Uterus (tissue), 4 donors: ENCODE data around the gene REPS1. TPM values are rescaled to one million over a fixed set of nuclear protein-coding genes. Genes with fewer than 3 reads are reported as not detected.
"Not testable (repeated sequence)": the region's sequence is repeated elsewhere in the genome, so short reads cannot be mapped to it uniquely, and the experiment has no call there.

Experiments
- DNase-seq, 2 donors: peaks; one replicate each; pipeline ENCODE4 v3.0.0-alpha.2; 2019 to 2020
- H3K27ac ChIP-seq, 2 donors: fragments of 200-600 bp; sonication (generic); 1 replicate in 1 of 2; 2 replicates in 1 of 2; pipeline ENCODE4 v1.5.1; 2016 to 2018
- H3K27me3 ChIP-seq, 2 donors: fragments of 200-600 bp; sonication (generic); one replicate each; pipeline ENCODE4 v1.5.1; 2018 to 2019; ENCODE audit warnings: control low read depth in 1 of 2
- H3K36me3 ChIP-seq, 2 donors: fragments of 200-600 bp; sonication (generic); one replicate each; pipeline ENCODE4 v1.5.1; 2019; ENCODE audit warnings: control low read depth in 1 of 2
- H3K4me1 ChIP-seq, 2 donors: fragments of 200-600 bp; sonication (generic); one replicate each; pipeline ENCODE4 v1.5.1; 2018 to 2019; ENCODE audit warnings: control low read depth in 1 of 2
- H3K4me3 ChIP-seq, 2 donors: fragments of 200-600 bp; sonication (generic); 1 replicate in 1 of 2; 2 replicates in 1 of 2; pipeline ENCODE4 v1.5.1; 2018 to 2019; ENCODE audit warnings: mild to moderate bottlenecking in 1 of 2
- H3K9me3 ChIP-seq, 2 donors: fragments of 200-600 bp; sonication (generic); one replicate each; pipeline ENCODE4 v1.5.1; 2019; ENCODE audit warnings: control low read depth in 1 of 2
- CTCF ChIP-seq, 4 experiments: fragments of 200-600 bp in 2 of 4; fragments of 450-650 bp in 2 of 4; sonication (generic) in 2 of 4; IDR thresholded peaks; one replicate each; pipeline ENCODE4 v1.5.1; 2016 to 2019; ENCODE audit warnings: antibody characterized with exemption in 4 of 4, mild to moderate bottlenecking in 2 of 4, moderate library complexity in 1 of 4
- POLR2A ChIP-seq, 2 donors: fragments of 450-650 bp; IDR thresholded peaks; one replicate each; pipeline ENCODE4 v1.6.1; 2016; ENCODE audit warnings: antibody characterized with exemption in 2 of 2, mild to moderate bottlenecking in 1 of 2, moderate library complexity in 1 of 2
- intact Hi-C: fragments of 100-400 bp; cut with DNase I; formaldehyde crosslinking; loops from one replicate; pipeline ENCODE4 v1.15.1; 2023; ENCODE audit warnings: low total_unique reads
- total RNA-seq, 4 donors: library from RNA; depleted of rRNA in 3 of 4; stranded (reverse); fragments of >200 nt in 3 of 4; gene quantifications; one replicate each; pipeline versions ENCODE4 v1.1.0 to v1.2.4, GENCODE V29; 2014 to 2023
- donor health status: DM: yes; HTN: yes; CAD: no.

Gene REPS1
- total RNA-seq, 4 donors from 2014 or later: 36.5 to 266 (median 70.7) TPM

- Histone ChIP-seq H3K4me1 (no peaks in the 10 kb centered on the region), H3K4me3 (no peak overlapping the region), H3K27me3 (no peaks in the 10 kb centered on the region), H3K36me3 (no peaks in the 10 kb centered on the region), H3K27ac (no peak overlapping the region), H3K9me3 (no peaks in the 10 kb centered on the region)
- DNase-seq: no peak
- TF ChIP-seq CTCF (IDR thresholded peaks at IDR 0.05) (no peak), POLR2A (IDR thresholded peaks at IDR 0.05) (no peak)
- intact Hi-C loops: no loop called here
These were observed 15.7 kb upstream of the REPS1 start for GRCh38 chr6:139003751-139004150.

GRCh38 chr6:138999949-139000725, 12.1 kb upstream of the REPS1 start:
- H3K4me1 ChIP-seq: no peaks in the 10 kb centered on the region
- no peak overlapping the region for H3K27ac ChIP-seq
- no peaks in the 10 kb centered on the region for H3K9me3 ChIP-seq
- H3K4me3 ChIP-seq: no peak overlapping the region
- no peak for DNase-seq
- TF ChIP-seq CTCF (IDR thresholded peaks at IDR 0.05) (no peak), POLR2A (IDR thresholded peaks at IDR 0.05) (no peak)
- intact Hi-C loops: no loop called here
- H3K27me3 ChIP-seq: no peaks in the 10 kb centered on the region
- H3K36me3 ChIP-seq: no peaks in the 10 kb centered on the region

- DNase-seq: no peak
- no peaks in the 10 kb centered on the region for H3K4me1 ChIP-seq
- H3K27ac ChIP-seq: no peak overlapping the region
- intact Hi-C loops: no loop called here
- H3K9me3 ChIP-seq: no peaks in the 10 kb centered on the region
- no peak overlapping the region for H3K4me3 ChIP-seq
- no peaks in the 10 kb centered on the region for H3K27me3 ChIP-seq
- TF ChIP-seq POLR2A (IDR thresholded peaks at IDR 0.05) (no peak), CTCF (IDR thresholded peaks at IDR 0.05) (no peak)
- H3K36me3 ChIP-seq: no peaks in the 10 kb centered on the region
These were observed 9.1 kb upstream of the REPS1 start for GRCh38 chr6:138997136-138997535.

- H3K27ac ChIP-seq: no peak overlapping the region
- TF ChIP-seq POLR2A (IDR thresholded peaks at IDR 0.05) (no peak), CTCF (IDR thresholded peaks at IDR 0.05) (no peak)
- intact Hi-C loops: no loop called here
- no peak overlapping the region for H3K4me3 ChIP-seq
- H3K4me1 ChIP-seq: no peaks in the 10 kb centered on the region
- DNase-seq: no peak
- H3K27me3 ChIP-seq: no peaks in the 10 kb centered on the region
- H3K9me3 ChIP-seq: no peaks in the 10 kb centered on the region
- no peaks in the 10 kb centered on the region for H3K36me3 ChIP-seq
These were observed 8.5 kb upstream of the REPS1 start for GRCh38 chr6:138996524-138996923.

- DNase-seq, H3K9me3 ChIP-seq, intact Hi-C loops, H3K36me3 ChIP-seq, H3K27ac ChIP-seq, H3K27me3 ChIP-seq, H3K4me3 ChIP-seq, H3K4me1 ChIP-seq: not testable (repeated sequence)
These were observed 5.4 kb upstream of the REPS1 start for GRCh38 chr6:138993410-138993809.

- H3K27me3 ChIP-seq, DNase-seq, H3K9me3 ChIP-seq, intact Hi-C loops, H3K4me1 ChIP-seq, H3K27ac ChIP-seq, H3K4me3 ChIP-seq, H3K36me3 ChIP-seq: not testable (repeated sequence)
These were observed 4.9 kb upstream of the REPS1 start for GRCh38 chr6:138992965-138993364.
